Vagina (tissue), 2 donors: ENCODE data around the gene TMEM43.

ENCODE experiments used
- CTCF ChIP-seq, 3 experiments: fragments of 450-650 bp in 2 of 3; fragments of 200-600 bp in 1 of 3; sonication (generic) in 1 of 3; IDR thresholded peaks; one replicate each; pipeline ENCODE4 v1.5.1; 2017 to 2019; ENCODE audit warnings: antibody characterized with exemption in 3 of 3, mild to moderate bottlenecking in 2 of 3, moderate library complexity in 2 of 3
- POLR2A ChIP-seq, 2 donors: fragments of 450-650 bp; IDR thresholded peaks; one replicate each; pipeline ENCODE4 v1.6.1; 2017; ENCODE audit warnings: antibody characterized with exemption in 2 of 2, mild to moderate bottlenecking in 2 of 2, moderate library complexity in 2 of 2
- POLR2AphosphoS5 ChIP-seq, 2 donors: sonication (generic); formaldehyde crosslinking; IDR thresholded peaks; one replicate each; pipeline ENCODE4 v1.9.0; 2017; ENCODE audit warnings: antibody characterized with exemption in 2 of 2, mild to moderate bottlenecking in 2 of 2, low read depth in 1 of 2; ENCODE audit not compliant: insufficient read depth in 1 of 2

- no peak for TF ChIP-seq CTCF (IDR thresholded peaks at IDR 0.05)
- no peak for TF ChIP-seq POLR2A (IDR thresholded peaks at IDR 0.05)
- no peak for TF ChIP-seq POLR2AphosphoS5 (IDR thresholded peaks at IDR 0.05; ENCODE audit: insufficient read depth in 1 of 2, low read depth in 1 of 2)
These were observed 21.7 kb downstream of the TMEM43 start for GRCh38 chr3:14146381-14147065.
